ENCODE results near the gene STX2. TPM values are rescaled to one million over a fixed set of nuclear protein-coding genes. Genes with fewer than 3 reads are reported as not detected.
A peak's percentile ranks its signal among the peaks of the same experiment; 100 is the strongest.

Gene STX2
- total RNA-seq, 1 experiment from 2014 or later: 26.9 TPM

DNA sequence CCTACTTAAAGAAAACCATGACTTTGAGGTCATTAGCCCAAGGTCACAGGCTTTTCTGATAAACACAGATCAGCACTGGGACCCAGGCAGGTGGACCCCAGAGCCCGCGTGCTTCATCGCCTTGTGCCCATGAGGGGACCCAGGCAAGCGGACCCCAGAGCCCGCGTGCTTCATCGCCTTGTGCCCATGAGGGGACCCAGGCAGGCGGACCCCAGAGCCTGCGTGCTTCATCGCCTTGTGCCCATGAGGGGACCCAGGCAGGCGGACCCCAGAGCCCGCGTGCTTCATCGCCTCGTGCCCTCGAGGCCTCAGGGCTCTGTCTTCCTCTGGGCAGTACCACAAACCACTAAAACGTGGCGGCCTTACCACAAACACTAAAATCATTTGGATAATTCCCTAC, 31.7 kb downstream of the STX2 start:
- Histone ChIP-seq H3K9me3 (replicated peaks) (no peaks in the 10 kb centered on the region), H3K4me3 (no peak overlapping the region), H3K27ac (no peak overlapping the region), H3K4me1 (no peaks in the 10 kb centered on the region), H3K27me3 (no peaks in the 10 kb centered on the region), H3K36me3 (peaks cover 17% of the 10 kb centered on the region)
- no peak for DNase-seq

DNA sequence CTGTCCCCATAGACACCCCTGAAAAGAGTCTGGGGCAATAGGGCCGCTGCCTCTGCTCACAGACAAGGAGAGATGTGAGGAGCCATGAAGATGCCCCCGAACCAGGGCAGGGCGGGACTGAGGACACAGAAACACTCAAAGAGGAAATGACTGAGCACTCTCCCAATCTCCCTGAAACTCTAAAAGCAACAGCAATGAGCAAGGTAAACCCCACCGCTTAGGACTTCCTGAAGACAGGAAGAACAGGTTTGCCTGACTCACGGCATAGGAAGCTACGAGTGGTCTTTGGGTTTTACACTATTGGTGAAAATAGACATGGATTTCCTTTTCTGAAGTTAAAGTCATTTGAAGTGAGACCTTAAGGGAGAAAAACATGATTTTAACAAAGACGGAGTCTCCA, 32.5 kb downstream of the STX2 start:
- Histone ChIP-seq H3K4me3 (no peak overlapping the region), H3K9me3 (replicated peaks) (no peaks in the 10 kb centered on the region), H3K27me3 (no peaks in the 10 kb centered on the region), H3K4me1 (no peaks in the 10 kb centered on the region), H3K36me3 (peaks cover 17% of the 10 kb centered on the region), H3K27ac (peak overlapping the region; percentile 26; the same call in 1 of the 2 replicates)
- DNase-seq: no peak

DNA sequence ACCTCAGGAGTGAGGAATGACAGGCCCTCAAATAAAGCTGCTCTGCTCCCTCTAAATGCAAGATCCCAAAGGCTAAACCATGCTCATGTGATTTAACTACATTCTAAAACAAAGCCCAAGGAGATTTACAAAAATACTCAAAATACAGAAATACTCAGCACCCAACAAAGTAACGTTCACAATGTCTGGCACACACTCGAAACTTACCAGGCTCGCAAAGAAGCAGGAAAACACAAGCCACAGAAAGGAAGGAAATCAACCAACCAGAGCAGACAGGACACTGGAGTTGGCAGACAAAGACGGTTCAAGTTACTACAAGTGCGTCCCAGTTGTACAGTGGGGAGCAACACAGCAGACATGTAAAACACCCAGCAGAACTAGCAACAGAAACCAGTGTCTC, 33.4 kb downstream of the STX2 start:
- no peak overlapping the region for H3K4me3 ChIP-seq
- H3K36me3 ChIP-seq: peaks cover 21% of the 10 kb centered on the region
- DNase-seq: no peak
- H3K27me3 ChIP-seq: no peaks in the 10 kb centered on the region
- no peaks in the 10 kb centered on the region for H3K4me1 ChIP-seq
- peak overlapping the region; percentile 26; the same call in 1 of the 2 replicates for H3K27ac ChIP-seq
- no peaks in the 10 kb centered on the region for H3K9me3 ChIP-seq (replicated peaks)

DNA sequence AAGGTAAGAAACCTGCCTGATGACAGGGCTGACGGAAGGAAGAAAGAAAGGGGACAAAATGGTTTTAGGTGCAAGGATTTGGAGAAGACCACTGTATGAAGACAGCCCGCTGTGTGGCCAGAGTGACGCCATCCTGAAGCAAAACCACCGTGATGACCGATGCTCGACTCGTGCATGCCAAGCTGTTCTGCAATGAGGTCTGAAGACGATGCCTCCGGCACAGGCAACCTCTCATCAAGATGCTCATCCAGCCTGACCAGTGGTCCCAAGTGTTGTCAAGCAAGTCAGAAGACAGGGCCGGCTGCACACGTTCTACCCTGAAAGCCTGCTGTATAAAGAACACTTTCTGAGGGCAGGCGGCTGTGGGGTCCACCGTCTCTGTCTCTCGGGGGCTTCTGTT, 34.8 kb downstream of the STX2 start:
- Histone ChIP-seq H3K27ac (no peak overlapping the region), H3K4me3 (no peak overlapping the region), H3K27me3 (no peaks in the 10 kb centered on the region), H3K36me3 (peaks cover 12% of the 10 kb centered on the region), H3K4me1 (no peaks in the 10 kb centered on the region), H3K9me3 (replicated peaks) (no peaks in the 10 kb centered on the region)
- DNase-seq: no peak

DNA sequence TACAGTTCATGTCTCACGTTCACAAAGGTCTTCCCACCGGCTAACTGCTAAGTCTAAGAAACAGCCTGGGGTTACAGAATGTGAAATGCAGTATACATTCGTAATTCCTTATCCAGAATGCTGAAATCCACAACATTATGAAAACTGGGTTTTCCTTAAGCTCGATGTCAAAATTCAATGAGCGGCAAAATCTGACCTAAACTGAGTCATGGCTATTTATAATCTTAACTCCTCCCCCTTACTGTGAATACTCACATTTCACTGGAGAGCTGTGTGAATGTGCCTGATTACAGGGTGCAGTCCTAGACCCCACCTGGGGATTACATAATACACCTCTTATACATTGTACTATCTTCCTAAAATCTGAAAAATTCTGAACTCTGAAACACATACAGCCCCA, 35.3 kb downstream of the STX2 start:
- Histone ChIP-seq H3K27me3 (no peaks in the 10 kb centered on the region), H3K27ac (no peak overlapping the region), H3K4me3 (no peak overlapping the region), H3K36me3 (peaks cover 14% of the 10 kb centered on the region), H3K4me1 (no peaks in the 10 kb centered on the region), H3K9me3 (replicated peaks) (no peaks in the 10 kb centered on the region)
- DNase-seq: no peak

DNA sequence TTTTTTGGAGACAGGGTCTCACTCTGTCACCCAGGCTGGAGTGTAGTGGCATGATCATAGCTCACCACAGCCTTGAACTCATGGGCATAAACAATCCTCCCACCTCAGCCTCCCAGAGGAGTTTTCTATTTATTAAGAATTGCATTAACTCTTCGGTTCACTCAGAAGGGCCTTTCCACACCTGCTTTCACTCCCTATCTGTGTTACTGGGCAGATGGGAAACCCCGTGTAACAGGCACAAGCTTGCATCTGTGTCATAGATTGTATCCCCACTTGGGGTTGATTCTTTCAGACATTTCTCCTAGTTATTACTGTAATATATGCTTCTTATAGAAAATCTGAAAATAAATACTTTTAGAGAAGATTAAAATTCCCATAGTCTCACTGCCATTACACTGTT, 38.7 kb downstream of the STX2 start:
- Histone ChIP-seq H3K36me3 (peaks cover 16% of the 10 kb centered on the region), H3K4me1 (no peaks in the 10 kb centered on the region), H3K4me3 (no peak overlapping the region), H3K27ac (no peak overlapping the region), H3K9me3 (replicated peaks) (no peaks in the 10 kb centered on the region), H3K27me3 (no peaks in the 10 kb centered on the region)
- no peak for DNase-seq

DNA sequence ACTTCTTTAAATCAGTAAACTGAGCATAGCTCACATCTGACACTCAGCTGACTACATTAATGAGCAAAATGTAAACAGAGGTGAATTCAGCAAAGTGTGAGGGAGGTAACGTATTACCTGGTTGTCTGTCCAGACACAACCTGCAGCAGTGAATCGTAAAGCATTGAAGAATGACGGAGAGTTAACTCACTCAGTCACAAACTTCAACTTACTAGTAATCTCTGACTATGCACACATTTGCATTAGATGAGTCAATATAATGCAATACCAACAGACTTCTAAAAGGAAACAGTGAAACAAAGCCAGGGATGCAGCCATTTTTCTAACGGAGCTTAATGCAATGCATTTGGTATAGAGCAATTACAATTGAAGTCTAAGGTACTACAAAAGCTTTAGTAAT, 40.0 kb downstream of the STX2 start:
- H3K9me3 ChIP-seq (replicated peaks): no peaks in the 10 kb centered on the region
- H3K27ac ChIP-seq: no peak overlapping the region
- H3K4me1 ChIP-seq: no peaks in the 10 kb centered on the region
- DNase-seq: no peak
- no peaks in the 10 kb centered on the region for H3K27me3 ChIP-seq
- H3K4me3 ChIP-seq: no peak overlapping the region
- peaks cover 16% of the 10 kb centered on the region for H3K36me3 ChIP-seq

DNA sequence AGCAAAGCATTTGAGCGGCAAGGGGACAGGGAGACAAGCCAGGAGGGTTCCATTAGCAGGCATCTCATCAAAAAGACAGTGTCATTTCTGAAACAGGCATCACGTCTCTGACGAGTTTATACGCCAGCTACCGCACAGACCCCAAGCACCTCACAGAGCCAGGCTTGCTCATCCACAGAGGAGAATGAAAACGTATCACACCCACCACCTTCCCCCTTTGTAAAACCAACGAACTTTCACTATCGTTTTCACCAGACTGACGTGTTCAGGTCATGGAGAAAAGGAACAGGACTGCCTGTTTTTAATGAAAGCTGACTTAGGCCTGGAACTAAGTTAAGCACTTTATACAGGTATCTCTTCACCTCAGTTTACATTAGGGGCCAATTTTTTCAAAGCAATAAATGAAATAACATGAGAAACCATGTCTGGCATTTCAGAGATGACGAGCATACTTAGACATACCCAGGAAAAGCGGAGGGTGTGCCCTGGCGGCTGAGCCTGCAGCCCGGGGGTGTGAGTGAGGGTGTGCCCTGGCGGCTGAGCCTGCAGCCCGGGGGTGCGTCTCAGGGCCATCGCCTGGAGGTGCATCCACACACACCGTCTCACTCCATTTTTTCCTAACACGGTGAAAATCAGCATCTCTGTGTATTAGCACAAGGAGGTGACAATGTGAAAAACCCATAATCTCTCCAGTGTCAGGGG, 41.9 kb downstream of the STX2 start:
- Histone ChIP-seq H3K27ac (no peak overlapping the region), H3K4me3 (no peak overlapping the region), H3K9me3 (replicated peaks) (no peaks in the 10 kb centered on the region), H3K27me3 (no peaks in the 10 kb centered on the region), H3K4me1 (no peaks in the 10 kb centered on the region), H3K36me3 (peaks cover 14% of the 10 kb centered on the region)
- no peak for DNase-seq

DNA sequence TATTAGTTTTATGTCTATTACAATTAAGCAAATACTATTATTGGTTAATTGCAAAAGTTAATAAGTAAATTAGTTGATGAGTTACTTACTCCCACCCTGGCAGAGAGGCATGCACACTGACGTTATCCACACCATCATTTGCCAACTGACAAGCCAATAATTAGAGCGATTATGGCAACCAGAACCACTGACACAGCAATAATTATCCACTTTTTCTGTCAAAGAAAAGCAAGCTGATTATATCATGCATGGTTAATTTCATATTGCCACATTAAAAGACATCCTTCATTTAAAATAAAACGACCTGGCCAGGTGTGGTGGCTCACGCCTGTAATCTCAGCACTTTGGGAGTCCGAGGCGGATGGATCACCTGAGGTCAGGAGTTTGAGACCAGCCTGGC, 43.1 kb downstream of the STX2 start:
- H3K9me3 ChIP-seq (replicated peaks): no peaks in the 10 kb centered on the region
- no peak for DNase-seq
- H3K27me3 ChIP-seq: no peaks in the 10 kb centered on the region
- H3K27ac ChIP-seq: no peak overlapping the region
- peaks cover 12% of the 10 kb centered on the region for H3K36me3 ChIP-seq
- H3K4me1 ChIP-seq: no peaks in the 10 kb centered on the region
- no peak overlapping the region for H3K4me3 ChIP-seq

DNA sequence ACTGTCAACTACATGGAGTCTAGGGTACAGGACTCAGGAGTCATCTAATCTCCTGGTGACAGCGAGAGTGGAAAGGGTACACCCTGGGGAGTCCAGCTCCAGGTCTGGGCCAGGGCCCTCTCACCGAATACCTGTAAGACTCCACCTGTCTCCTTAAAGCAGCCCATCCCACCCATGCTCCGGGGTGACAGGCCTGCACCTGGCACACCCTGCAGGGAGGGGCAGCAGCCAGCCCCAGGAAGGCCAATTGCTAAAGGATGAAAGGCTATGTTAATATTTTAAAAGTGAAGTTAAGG, 45.5 kb downstream of the STX2 start:
- no peak overlapping the region for H3K27ac ChIP-seq
- H3K4me1 ChIP-seq: no peaks in the 10 kb centered on the region
- DNase-seq: no peak
- H3K9me3 ChIP-seq (replicated peaks): no peaks in the 10 kb centered on the region
- H3K36me3 ChIP-seq: peaks cover 6% of the 10 kb centered on the region; the same call in 1 of the 2 replicates
- H3K27me3 ChIP-seq: no peaks in the 10 kb centered on the region
- H3K4me3 ChIP-seq: no peak overlapping the region

DNA sequence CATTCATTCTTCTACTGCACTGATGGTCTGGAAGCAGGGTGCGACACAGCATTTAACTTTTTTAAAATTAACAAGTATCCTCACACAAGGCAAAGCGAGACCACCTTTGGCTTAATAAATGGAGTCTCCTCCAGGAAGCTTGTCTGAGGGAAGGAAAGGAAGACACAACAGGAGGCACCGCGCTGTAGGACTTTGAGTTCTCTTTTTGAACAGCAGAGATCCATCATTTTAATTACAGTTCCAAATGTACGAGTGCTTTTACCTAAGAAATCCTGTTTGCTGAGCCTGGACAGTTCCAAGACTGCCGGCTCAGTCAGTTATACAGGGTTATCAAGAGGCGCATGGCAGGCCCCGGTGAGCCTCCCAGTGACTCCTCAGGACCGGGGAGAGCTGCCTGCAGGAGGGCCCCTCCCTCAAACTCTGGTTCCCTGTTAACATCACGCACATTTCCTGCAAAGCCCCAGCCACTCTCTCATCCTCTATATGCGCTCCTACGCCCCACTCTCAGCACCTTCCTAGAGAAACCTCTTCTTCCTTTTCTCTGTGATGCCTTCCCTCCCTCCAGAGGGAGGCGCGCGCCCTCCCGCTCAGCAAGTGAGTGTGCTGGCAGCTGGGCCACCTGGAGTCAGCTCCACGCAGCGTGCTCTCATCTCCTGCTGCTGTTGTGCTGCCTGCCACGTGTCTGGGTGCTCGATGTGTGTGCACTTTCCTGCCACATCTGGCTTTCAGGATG, 46.1 kb downstream of the STX2 start:
- Histone ChIP-seq H3K27me3 (no peaks in the 10 kb centered on the region), H3K9me3 (replicated peaks) (no peaks in the 10 kb centered on the region), H3K36me3 (0 out of 2 replicates have a peak, but pooled peaks cover 4% of the 10 kb centered on the region), H3K4me3 (no peak overlapping the region), H3K27ac (no peak overlapping the region), H3K4me1 (no peaks in the 10 kb centered on the region)
- DNase-seq: no peak

DNA sequence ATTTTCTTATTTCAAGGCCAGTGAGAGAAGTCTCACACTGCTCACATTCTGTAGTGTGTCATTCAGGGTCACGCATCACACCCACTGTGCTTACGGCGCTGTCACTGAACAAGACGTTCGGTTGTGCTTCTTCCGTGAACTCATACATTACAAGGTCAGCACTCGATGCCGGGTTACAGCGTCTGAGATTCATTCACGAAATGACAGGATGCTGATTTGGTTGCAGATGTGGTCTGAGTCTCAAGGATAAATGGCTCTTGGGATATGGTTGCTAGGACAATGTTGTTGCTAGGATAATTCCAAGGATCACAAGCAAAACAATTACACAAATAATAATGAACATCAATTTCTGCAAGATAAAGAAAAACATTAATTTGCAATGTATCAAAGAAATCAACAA, 47.4 kb downstream of the STX2 start:
- no peaks in the 10 kb centered on the region for H3K27me3 ChIP-seq
- H3K27ac ChIP-seq: no peak overlapping the region
- no peaks in the 10 kb centered on the region for H3K9me3 ChIP-seq (replicated peaks)
- H3K4me1 ChIP-seq: no peaks in the 10 kb centered on the region
- H3K4me3 ChIP-seq: no peak overlapping the region
- no peaks in the 10 kb centered on the region for H3K36me3 ChIP-seq
- no peak for DNase-seq

DNA sequence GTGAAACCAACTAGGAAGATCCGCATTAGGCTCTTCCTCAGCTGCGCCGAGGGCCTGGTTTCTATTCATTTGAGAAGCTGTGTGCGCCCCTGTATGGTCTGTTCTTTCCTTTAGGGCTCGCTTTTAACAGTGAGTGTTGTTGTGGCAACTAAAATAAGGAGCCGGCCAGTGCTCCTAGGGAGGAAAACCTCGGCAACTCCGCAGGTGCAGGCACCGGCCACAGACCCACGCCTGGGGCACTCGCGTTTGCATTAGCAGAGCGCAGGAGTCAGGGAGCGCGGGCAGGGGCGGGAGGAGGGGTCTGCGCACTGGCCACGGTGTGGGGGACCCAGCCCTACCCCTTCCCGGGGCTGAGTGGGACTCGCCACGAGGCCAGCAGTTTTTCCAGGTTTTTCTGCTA, 50.5 kb downstream of the STX2 start:
- Histone ChIP-seq H3K4me3 (no peak overlapping the region), H3K27ac (no peak overlapping the region), H3K9me3 (replicated peaks) (no peaks in the 10 kb centered on the region), H3K36me3 (no peaks in the 10 kb centered on the region), H3K27me3 (no peaks in the 10 kb centered on the region), H3K4me1 (no peaks in the 10 kb centered on the region)
- DNase-seq: no peak

DNA sequence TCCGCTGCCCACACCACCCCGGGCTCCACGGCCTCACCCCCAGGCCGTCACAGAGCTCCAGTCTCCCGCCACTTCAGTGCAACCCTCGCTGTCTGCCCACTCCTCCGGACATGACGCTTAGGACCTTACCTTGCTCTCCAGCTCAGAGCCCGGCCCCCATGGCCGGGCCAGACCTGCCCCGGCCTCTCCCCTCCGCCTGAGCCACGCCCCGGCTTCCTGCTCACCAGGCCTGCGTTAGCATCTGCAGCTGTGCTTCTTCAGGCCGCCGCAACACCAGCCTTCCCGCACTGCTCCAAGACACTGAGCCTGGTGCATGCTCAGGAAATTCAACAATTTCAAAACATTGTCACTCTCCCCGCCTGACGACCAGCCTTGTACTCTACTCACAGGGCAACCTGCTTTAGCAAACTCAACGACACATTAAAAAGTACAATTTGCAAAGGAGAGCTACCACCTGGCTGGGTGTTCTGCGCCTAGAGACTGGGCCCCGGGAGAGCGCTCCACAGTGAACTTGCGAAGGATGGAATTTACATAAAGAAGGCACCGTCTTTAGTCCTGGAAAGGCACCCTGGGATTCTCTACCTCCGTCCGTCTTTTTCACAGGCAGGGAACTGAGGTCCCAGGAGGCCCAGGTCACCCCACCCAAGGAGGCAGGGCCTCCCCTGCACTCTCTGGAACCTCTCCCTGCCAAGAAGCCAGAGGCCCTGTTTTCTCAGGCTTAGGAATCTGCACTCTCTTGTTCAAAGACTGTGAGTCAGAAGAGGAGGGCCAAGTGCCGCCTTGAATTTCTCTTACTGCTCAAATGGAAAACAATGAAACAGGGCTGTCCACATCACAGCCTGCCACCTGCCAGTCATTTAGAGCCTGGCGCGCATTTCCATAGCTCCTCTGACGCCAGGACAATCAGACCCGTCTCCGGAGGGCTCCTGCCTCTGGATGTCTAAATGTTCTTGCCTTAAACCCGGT, 51.3 kb downstream of the STX2 start:
- no peaks in the 10 kb centered on the region for H3K4me1 ChIP-seq
- no peak overlapping the region for H3K4me3 ChIP-seq
- DNase-seq: no peak
- H3K9me3 ChIP-seq (replicated peaks): no peaks in the 10 kb centered on the region
- no peak overlapping the region for H3K27ac ChIP-seq
- H3K27me3 ChIP-seq: no peaks in the 10 kb centered on the region
- no peaks in the 10 kb centered on the region for H3K36me3 ChIP-seq

DNA sequence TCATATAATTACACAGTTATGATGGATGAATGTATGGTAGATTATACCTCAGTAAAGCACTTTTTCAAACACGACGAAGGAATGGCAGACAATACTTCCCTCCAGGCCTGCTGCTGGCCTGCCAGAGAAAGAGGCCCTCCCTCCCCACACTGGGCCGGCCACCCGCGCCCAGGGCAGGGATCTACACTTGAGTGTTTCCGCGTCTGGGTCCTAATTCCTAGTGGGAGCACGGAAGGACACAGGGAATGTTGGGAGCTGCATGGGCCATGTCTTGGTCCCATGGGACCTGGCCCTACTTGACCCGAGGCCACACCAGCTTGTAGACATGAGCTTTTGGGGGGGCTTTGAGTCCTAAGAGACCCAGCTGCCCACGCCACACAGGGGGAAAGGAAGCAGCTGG, 52.0 kb downstream of the STX2 start:
- Histone ChIP-seq H3K36me3 (no peaks in the 10 kb centered on the region), H3K4me3 (no peak overlapping the region), H3K9me3 (replicated peaks) (no peaks in the 10 kb centered on the region), H3K27ac (no peak overlapping the region), H3K4me1 (no peaks in the 10 kb centered on the region), H3K27me3 (no peaks in the 10 kb centered on the region)
- no peak for DNase-seq

All from SJCRH30 (cell line).